ENCODE data around the gene MED23. TPM values are rescaled to one million over a fixed set of nuclear protein-coding genes. Genes with fewer than 3 reads are reported as not detected.

MED23 gene
- total RNA-seq, 2 experiments from 2014 or later, result 56.7 to 59.5 TPM

DNA sequence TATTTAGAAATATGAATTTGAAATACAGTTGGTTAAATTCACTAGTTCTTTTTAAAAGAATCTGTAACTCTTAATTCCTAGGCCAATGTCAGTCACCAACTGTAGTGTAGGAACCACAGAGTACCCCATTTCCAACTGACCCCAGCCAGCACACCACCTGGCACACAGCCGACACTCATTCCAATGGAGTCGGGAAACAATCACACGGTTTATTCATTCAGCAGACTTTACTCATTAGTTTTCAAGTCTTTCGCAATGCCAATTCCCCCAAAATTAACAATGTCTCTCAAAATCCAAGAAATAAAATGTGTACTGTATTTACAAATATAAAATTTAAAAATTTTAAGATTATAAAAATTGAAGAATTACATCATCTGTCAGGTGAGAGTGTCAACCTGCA is 41.5 kb downstream of the MED23 start:
- intact Hi-C loops (cut with DNase I, micrococcal nuclease), result loop anchor here in 1 of 2 experiments (5.0 kb wide), 1 partner anchor 36 kb away; no protein-coding TSS in a partner anchor
- ChIA-PET CTCF (no interaction called here), POLR2A (no interaction called here)
- no peak for DNase-seq
- H3K27me3 Mint-ChIP-seq, result no peaks in the 10 kb centered on the region
- no peak overlapping the region for H3K27ac Mint-ChIP-seq
- H3K4me3 Mint-ChIP-seq, result no peak overlapping the region
- no peaks in the 10 kb centered on the region for H3K4me1 Mint-ChIP-seq (ENCODE audit: low read depth)
- no peaks in the 10 kb centered on the region for H3K4me1 ChIP-seq (ENCODE audit: insufficient read depth, low read length)
- no peak overlapping the region for H3K27ac ChIP-seq (ENCODE audit: low read depth in 1 of 2, low read length in 2 of 2)
- H3K9me3 ChIP-seq (ENCODE audit: control insufficient read depth in 1 of 2, insufficient read depth in 1 of 2, low read length in 2 of 2), result no peaks in the 10 kb centered on the region
- H3K36me3 ChIP-seq (ENCODE audit: insufficient read depth, low read length), result peaks cover 96% of the 10 kb centered on the region
- H3K27me3 ChIP-seq (ENCODE audit: control insufficient read depth in 1 of 2, insufficient read depth in 2 of 2, low read length in 2 of 2), result no peaks in the 10 kb centered on the region
- H3K4me3 ChIP-seq (ENCODE audit: low read length), result no peak overlapping the region
- H3K9me3 Mint-ChIP-seq, result no peaks in the 10 kb centered on the region
- ATAC-seq (ENCODE audit: poor library complexity), result no peak
- TF ChIP-seq, protein P1, sequence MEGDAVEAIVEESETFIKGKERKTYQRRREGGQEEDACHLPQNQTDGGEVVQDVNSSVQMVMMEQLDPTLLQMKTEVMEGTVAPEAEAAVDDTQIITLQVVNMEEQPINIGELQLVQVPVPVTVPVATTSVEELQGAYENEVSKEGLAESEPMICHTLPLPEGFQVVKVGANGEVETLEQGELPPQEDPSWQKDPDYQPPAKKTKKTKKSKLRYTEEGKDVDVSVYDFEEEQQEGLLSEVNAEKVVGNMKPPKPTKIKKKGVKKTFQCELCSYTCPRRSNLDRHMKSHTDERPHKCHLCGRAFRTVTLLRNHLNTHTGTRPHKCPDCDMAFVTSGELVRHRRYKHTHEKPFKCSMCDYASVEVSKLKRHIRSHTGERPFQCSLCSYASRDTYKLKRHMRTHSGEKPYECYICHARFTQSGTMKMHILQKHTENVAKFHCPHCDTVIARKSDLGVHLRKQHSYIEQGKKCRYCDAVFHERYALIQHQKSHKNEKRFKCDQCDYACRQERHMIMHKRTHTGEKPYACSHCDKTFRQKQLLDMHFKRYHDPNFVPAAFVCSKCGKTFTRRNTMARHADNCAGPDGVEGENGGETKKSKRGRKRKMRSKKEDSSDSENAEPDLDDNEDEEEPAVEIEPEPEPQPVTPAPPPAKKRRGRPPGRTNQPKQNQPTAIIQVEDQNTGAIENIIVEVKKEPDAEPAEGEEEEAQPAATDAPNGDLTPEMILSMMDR (IDR thresholded peaks at IDR 0.05), result no peak
- H3K36me3 Mint-ChIP-seq (ENCODE audit: low read depth), result peaks cover 92% of the 10 kb centered on the region

DNA sequence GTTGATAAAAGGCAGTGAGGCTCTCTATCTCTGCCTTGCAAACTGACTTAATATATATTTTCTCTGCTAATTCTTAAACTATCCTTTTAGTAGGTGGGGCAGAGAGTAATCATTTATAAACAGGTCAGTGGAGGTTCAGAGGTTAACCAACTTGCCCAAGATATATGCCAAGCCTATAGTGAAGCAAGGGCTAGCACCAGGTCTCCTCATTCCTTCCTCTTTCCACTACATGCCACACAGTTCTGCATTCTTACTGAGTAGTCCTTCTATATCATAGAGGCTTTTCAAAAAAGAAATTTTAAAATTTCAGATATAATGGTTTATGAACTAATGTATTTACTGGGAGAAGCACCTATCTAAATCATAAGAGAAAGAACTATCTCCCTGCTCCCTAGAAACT is 46.5 kb downstream of the MED23 start:
- Mint-ChIP-seq H3K9me3 (no peaks in the 10 kb centered on the region), H3K4me3 (no peak overlapping the region), H3K36me3 (ENCODE audit: low read depth) (peaks cover 85% of the 10 kb centered on the region), H3K27ac (no peak overlapping the region), H3K27me3 (no peaks in the 10 kb centered on the region), H3K4me1 (ENCODE audit: low read depth) (no peaks in the 10 kb centered on the region)
- Histone ChIP-seq H3K36me3 (ENCODE audit: insufficient read depth, low read length) (peaks cover 72% of the 10 kb centered on the region), H3K27ac (ENCODE audit: low read depth in 1 of 2, low read length in 2 of 2) (no peak overlapping the region), H3K9me3 (ENCODE audit: control insufficient read depth in 1 of 2, insufficient read depth in 1 of 2, low read length in 2 of 2) (no peaks in the 10 kb centered on the region), H3K4me3 (ENCODE audit: low read length) (no peak overlapping the region), H3K27me3 (ENCODE audit: control insufficient read depth in 1 of 2, insufficient read depth in 2 of 2, low read length in 2 of 2) (no peaks in the 10 kb centered on the region), H3K4me1 (ENCODE audit: insufficient read depth, low read length) (no peaks in the 10 kb centered on the region)
- no peak for DNase-seq
- CTCF ChIA-PET, result no interaction called here
- TF ChIP-seq, protein P1 (IDR thresholded peaks at IDR 0.05), result no peak
- POLR2A ChIA-PET, result no interaction called here
- no peak for ATAC-seq (ENCODE audit: poor library complexity)
- intact Hi-C loops (cut with DNase I, micrococcal nuclease), result no loop called here

DNA sequence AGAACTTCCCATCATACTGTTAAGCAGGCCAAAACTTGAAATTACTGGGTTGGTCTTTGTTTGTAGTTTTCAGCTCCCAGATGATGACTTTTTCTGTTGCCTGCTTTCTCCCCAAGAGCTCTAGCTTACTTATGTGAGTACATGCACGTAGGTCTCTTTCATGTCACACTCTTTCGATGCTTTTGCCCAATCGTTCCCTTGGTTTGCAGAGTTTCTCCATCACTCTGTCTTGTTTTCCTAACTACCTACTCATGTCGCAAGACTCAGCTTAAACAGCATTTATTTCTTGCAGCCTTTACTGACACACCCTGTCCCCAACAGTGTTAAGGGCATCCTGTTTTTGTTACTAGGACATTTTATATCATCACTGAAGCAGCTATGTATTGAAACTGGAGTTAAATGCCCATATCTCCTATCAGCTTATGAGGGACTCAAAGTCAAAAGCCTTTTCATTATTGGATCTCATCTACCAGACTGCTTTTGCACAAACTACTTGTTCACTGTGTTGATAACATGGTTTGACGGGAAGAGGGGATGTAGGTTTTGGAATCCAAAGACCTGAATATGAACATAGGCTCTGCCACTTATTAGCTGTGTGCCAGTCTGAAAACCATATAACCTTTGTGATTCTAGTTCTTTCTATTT is 52.1 kb downstream of the MED23 start:
- DNase-seq (no peak), ATAC-seq (ENCODE audit: poor library complexity) (no peak)
- H3K4me1 Mint-ChIP-seq (ENCODE audit: low read depth), result no peaks in the 10 kb centered on the region
- Histone ChIP-seq H3K27me3 (ENCODE audit: control insufficient read depth in 1 of 2, insufficient read depth in 2 of 2, low read length in 2 of 2) (no peaks in the 10 kb centered on the region), H3K36me3 (ENCODE audit: insufficient read depth, low read length) (peaks cover 23% of the 10 kb centered on the region), H3K4me1 (ENCODE audit: insufficient read depth, low read length) (no peaks in the 10 kb centered on the region), H3K4me3 (ENCODE audit: low read length) (no peak overlapping the region), H3K9me3 (ENCODE audit: control insufficient read depth in 1 of 2, insufficient read depth in 1 of 2, low read length in 2 of 2) (no peaks in the 10 kb centered on the region), H3K27ac (ENCODE audit: low read depth in 1 of 2, low read length in 2 of 2) (no peak overlapping the region)
- POLR2A ChIA-PET, result no interaction called here
- intact Hi-C loops (cut with DNase I, micrococcal nuclease), result no loop called here
- no peak overlapping the region for H3K27ac Mint-ChIP-seq
- TF ChIP-seq, protein P1 (IDR thresholded peaks at IDR 0.05), result no peak
- no peak overlapping the region for H3K4me3 Mint-ChIP-seq
- CTCF ChIA-PET, result no interaction called here
- no peaks in the 10 kb centered on the region for H3K27me3 Mint-ChIP-seq
- H3K36me3 Mint-ChIP-seq (ENCODE audit: low read depth), result peaks cover 79% of the 10 kb centered on the region
- H3K9me3 Mint-ChIP-seq, result no peaks in the 10 kb centered on the region
